Smooth muscle cell of the brain vasculature (primary cell): Measurements from ENCODE around the gene PQBP1.
"Not testable (repeated sequence)": the region's sequence is repeated elsewhere in the genome, so short reads cannot be mapped to it uniquely, and the experiment has no call there.

ENCODE experiments used
- DNase-seq: peaks from one replicate; pipeline ENCODE4 v3.0.0-alpha.2; 2012; ENCODE audit warnings: low read depth, low spot score

The PQBP1 gene

GRCh38 chrX:48897625-48898306, at the start of gene PQBP1, which contains the start of gene TIMM17B:
Gene PQBP1, plus strand, starts transcription at chrX:48897930. Its CDS starts 580 bp downstream, at chrX:48898510.
Gene TIMM17B, minus strand, starts transcription at chrX:48897768. Its CDS starts 19 bp downstream, at chrX:48897749.
- peak; percentile 85 for DNase-seq

DNA sequence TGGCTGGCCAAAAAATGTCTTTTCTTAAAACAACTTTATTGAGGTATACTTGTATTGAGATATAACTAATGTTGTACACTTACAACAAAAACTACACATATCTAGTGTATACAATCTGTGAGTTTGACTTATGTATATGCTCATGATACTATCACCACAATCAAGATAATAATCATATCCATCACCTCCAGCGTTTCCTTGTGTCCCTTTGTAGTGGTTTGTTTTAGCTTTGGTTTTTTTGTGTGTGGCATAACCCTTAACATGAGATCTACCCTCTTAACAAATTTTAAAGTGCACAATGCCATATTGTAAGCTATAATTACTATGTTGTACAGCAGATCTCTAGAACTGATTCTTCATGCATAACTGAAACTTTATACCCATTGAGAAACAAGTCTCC, 48.9 kb upstream of the PQBP1 start:
- DNase-seq, result no peak

DNA sequence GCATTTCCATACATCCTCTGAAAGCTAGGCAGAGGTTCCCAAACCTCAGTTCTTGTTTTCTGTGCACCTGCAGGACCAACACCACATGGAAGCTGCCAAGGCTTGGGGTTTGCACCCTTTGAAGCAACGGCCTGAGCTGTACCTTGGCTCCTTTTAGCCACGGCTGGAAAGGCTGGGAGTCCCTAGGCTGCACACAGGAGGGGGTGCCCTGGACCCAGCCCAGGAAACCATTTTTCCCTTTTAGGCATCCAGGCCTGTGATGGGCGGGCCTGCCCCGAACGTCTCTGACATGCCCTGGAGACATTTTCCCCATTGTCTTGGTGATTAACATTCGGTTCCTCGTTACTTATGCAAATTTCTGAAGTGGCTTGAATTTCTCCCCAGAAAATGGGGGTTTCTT, 44.9 kb upstream of the PQBP1 start:
- DNase-seq, result no peak

GRCh38 chrX:48853494-48853893, 44.2 kb upstream of the PQBP1 start:
- not testable (repeated sequence) for DNase-seq

DNA sequence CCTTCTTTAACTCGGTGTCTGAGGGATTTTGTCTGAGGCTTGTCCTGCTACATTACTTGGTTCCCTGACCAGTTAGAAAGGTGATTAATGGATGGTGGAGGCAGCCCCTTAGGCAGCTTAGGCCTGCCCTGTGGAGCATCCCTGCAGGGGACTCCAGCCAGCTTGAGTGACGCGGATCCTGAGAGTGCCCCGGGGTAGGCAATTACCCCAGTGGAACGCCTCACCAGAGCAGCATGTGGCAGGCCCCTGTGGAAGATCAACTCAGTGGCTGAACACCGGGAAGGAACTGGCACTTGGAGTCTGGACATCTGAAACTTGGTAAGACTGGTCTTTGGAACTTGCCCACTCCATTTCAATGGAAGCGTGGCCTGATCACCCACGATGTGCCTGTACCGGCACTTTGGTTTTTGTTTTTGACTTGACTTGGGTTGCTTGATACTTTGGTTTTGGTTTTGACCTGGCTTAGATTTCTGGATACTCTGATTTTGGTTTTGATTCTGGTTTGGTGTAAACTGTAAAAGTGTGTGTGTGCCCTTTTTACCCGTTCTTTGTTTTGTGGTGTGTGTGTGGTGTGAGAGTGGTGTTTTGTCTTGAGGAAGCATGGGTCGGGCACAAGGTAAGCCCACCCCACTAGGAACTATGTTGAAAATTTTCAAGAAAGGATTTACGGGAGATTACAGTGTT, 43.5 kb upstream of the PQBP1 start:
- not testable (repeated sequence) for DNase-seq

DNA sequence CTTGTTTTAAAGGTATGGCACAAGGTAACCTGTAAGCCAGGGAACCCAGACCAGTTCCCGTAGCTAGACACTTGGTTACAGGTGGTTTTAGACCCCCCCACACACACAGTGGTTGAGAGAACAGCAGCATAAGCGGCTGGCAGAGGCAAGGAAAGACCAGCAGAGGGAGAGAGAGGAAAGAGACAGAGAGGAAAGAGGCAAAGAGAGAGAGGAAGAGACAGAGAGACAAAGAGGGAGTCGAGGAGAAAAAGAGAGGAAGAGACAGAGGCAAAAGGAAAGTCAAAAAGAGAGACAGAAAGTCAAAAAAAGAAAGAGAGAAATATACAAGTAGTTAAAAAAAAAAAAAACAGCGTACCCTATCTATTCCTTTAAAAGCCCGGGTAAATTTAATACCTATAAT, 42.8 kb upstream of the PQBP1 start:
- no peak for DNase-seq

DNA sequence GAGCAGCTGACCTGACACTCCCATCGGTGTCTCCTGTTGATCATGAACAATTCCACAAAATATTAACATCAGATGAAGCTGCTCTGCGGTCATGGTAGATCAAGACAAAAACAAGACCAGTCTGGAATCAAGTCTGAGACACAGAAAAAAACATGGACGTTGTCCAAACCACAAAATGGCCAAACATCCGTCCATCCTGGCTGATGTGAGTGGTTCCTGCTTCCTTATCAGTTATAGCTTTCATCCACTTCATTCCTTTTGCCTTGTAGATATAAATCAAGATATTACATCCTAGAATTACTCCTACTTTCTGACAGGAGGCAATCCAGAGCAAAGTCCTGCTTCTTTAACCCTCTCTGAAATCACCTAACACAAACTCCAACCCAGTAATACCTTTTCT, 33.5 kb upstream of the PQBP1 start:
- DNase-seq, result no peak

- not testable (repeated sequence) for DNase-seq
These were observed 25.7 kb upstream of the PQBP1 start for GRCh38 chrX:48872017-48872416.

DNA sequence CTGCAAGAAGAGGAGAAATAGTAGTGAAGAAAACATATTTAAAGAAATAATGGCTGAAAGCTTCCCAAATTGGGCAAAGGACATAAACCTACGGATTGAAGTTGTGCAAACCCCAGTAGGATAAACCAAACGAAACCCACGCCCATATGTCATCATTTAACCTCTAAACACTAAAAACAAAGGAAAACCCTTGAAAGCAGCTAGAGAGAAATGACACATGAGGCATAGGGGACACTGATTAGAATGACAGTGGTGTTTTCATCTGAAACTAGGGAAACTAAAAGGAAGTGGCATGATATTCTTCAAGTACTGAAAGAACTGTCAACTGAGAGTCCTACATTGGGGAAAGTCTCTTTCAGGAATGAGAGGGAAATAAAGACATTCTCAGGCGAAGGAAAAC, 20.8 kb upstream of the PQBP1 start:
- DNase-seq, result not testable (repeated sequence)

DNA sequence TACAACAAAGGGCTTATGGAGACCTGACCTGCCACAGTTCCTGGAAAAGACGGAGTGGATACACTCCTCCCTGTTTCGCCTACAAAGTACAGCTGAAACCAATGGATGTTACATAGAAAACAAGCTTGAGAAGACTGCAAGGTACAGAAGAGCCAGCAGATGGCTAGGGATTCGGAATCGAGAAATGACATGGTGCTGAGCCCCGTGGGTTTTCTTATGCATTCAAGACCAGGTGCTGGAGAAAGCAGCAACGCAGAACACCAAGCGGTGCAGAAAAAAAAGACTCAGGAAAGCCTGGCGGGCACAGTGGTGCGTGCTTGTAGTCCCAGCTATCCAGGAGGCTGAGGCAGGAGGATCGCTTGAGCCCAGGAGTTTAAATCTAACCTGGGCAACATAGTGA, 14.0 kb upstream of the PQBP1 start:
- DNase-seq, result no peak

GRCh38 chrX:48886586-48886985, 11.1 kb upstream of the PQBP1 start:
- not testable (repeated sequence) for DNase-seq

- DNase-seq, result no peak
These were observed 7.3 kb upstream of the PQBP1 start for GRCh38 chrX:48890296-48890925.

DNA sequence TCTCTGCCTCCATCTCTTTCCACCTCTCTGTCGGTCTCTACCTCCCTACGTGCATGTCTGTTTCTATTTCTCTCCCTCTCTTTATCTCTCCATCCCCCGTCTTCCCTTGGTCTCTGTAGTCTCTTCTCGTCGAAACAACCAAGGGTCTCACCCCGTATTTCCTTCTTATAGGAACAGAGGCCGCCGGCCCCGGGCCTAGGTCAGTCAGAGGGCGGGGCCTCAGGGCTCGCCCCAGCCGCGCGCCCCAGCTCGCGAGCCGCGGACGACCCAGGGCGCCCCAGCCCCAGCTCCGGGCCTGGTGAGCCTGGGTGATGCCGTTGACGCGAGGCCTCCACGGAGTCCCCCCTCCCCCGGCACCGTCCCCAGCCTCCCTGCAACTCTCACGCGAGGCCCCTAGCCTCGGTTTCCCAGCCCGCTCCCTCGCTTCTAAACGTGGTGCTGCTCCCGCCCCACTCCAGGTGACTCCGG, 6.8 kb upstream of the PQBP1 start:
- no peak for DNase-seq

- DNase-seq, result no peak
These were observed 6.1 kb upstream of the PQBP1 start for GRCh38 chrX:48891402-48892288.

DNA sequence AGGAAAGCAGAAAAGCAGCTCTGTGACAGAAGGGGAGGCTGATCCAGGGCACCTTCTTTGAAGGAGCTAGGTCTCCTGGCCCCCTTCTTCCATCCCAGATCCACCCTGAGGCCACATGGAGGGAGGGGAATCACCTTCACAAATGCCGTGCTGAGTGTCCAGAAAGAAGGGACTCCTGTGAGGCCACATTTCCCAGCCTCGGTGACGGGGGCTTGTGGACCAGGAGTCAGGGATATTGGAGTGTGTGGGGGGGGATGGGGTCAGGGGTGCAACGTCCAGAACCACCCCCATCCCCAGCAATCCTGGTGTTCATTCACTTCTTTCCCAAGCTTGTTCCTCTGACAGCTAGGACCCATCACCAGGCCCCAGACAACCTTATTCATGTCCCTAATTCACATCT, 4.8 kb upstream of the PQBP1 start:
- DNase-seq, result no peak

- DNase-seq, result no peak
These were observed 4.0 kb upstream of the PQBP1 start for GRCh38 chrX:48893556-48894348.

DNA sequence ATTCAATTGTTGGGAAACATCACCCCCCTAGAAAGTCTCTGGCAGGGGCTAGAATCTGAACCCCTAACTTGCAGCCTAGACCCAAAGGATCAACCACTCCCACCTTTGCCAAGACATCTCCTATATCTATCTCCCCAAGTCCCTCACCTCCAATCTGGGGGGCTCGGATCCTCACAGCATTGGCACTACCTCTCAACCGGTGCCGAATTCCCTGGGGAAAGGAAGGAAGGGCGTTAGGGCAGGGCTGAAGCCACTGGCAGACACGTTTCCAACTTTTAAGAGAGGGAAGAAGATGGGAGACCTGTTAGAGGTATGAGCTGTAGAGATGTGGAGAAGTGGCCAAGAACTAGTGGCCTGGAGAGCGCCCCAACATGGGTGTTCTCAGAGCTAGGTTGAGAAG, 2.8 kb upstream of the PQBP1 start:
- no peak for DNase-seq

DNA sequence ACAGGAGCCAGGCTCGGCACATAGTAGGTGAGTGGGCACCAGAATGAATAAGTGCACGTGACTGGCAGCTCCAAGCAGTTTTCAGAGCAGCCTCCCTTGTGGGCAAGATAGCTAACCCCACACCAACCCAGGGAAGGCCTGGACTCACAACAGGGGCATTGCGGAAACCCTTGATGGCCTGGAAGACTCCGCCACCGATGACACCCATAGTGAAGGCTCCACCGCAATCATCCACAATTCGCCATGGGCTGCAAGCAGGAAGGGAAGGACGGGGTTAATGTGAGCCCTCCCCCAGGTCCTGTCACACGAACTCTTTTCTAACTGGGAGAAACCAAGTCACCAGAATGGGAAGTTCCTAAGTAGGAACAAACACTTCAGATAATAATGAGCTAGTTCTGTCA, 1.1 kb upstream of the PQBP1 start:
- DNase-seq, result no peak

DNA sequence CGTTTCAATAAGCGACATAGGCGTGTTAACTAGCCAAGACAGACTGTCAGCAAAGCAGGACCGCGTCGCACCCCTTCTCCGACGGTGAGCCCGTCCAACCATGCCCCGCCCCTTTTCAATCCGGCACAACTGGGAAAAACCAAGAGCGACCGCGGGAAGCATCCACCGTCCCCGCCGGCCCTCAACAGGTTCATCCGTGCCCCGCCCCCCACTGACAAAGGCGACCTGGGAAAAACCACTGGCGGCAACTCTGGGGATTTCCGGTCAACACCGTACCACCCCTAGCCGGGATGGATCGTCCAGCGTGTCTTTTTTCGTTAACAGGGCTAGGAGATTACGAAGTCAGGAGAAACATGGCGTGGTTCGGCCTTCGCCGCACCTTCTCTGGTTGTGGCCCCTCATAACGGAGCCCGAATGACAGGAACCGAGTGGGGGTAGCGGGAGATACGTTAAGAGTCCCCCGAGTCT, 539 bp upstream of the PQBP1 start:
- DNase-seq, result no peak

- no peak for DNase-seq
These were observed 1.3 kb downstream of the PQBP1 start for GRCh38 chrX:48899078-48899410.

DNA sequence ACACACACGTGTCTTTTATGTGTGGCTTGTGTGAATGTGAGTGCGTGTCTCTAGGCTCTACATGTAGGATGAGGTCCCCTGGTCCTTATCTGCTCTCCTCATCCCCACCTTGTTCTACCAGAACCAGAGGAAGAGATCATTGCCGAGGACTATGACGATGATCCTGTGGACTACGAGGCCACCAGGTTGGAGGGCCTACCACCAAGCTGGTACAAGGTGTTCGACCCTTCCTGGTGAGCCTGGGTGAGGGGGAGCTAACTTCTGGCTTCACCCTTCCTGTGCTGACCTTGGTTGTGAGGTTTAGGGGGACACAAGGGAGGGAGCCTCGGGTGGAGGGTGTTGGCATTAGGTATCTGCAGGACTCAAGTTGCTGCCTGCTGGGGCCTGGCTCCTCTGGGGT, 3.3 kb downstream of the PQBP1 start:
- no peak for DNase-seq
